Epithelial cell of esophagus (primary cell): ENCODE results near the gene FLNB.
A peak's percentile ranks its signal among the peaks of the same experiment; 100 is the strongest.

Experiments
- DNase-seq: peaks from one replicate; pipeline ENCODE4 v3.0.0; 2010; ENCODE audit warnings: low read depth
- H3K4me3 ChIP-seq: 2 replicates; pipeline ENCODE4 v1.5.1; 2011; ENCODE audit warnings: mild to moderate bottlenecking, low read length, control low read depth
- CTCF ChIP-seq: IDR thresholded peaks from 2 replicates; pipeline ENCODE4 v1.5.1; 2011; ENCODE audit warnings: low read depth, mild to moderate bottlenecking, low read length, control low read depth, inconsistent platforms; ENCODE audit not compliant: insufficient read depth; ENCODE audit errors: missing control alignments

FLNB gene

GRCh38 chr3:57973715-57974477 lies 34.3 kb upstream of the FLNB start:
- no peak overlapping the region for H3K4me3 ChIP-seq
- TF ChIP-seq CTCF: no peak
- no peak for DNase-seq

GRCh38 chr3:57974796-57975388 lies 33.3 kb upstream of the FLNB start:
- DNase-seq: peak; percentile 83
- H3K4me3 ChIP-seq: no peak overlapping the region
- no peak for TF ChIP-seq CTCF

GRCh38 chr3:57977818-57978235 lies 30.4 kb upstream of the FLNB start:
- TF ChIP-seq CTCF: no peak
- peak; percentile 66 for DNase-seq
- H3K4me3 ChIP-seq: no peak overlapping the region

GRCh38 chr3:57978316-57978715 lies 29.9 kb upstream of the FLNB start:
- no peak overlapping the region for H3K4me3 ChIP-seq
- TF ChIP-seq CTCF: no peak
- DNase-seq: peak; percentile 60

GRCh38 chr3:57980416-57980815 lies 27.8 kb upstream of the FLNB start:
- no peak for DNase-seq
- TF ChIP-seq CTCF: no peak
- no peak overlapping the region for H3K4me3 ChIP-seq

GRCh38 chr3:57981483-57982087 lies 26.6 kb upstream of the FLNB start:
- no peak for TF ChIP-seq CTCF
- H3K4me3 ChIP-seq: no peak overlapping the region
- DNase-seq: no peak
